Stimulated activated naive B cell treated with anti-CD40 and anti-IgM and Interleukin-4, amounts not matched to agents 10 μg/mL and 1 μg/mL and 100 μg/mL, for 72 hours (primary cell): ENCODE results near the gene B9D2.
A peak's percentile ranks its signal among the peaks of the same experiment; 100 is the strongest.

Experiments
- ATAC-seq, 2 donors: fragments of 150-1000 bp; cut with Tn5 transposase; replicated peaks; 2 replicates each; pipeline ENCODE4 v1.10.0; 2021; ENCODE audit warnings: moderate library complexity in 1 of 2
- DNase-seq: peaks from one replicate; pipeline ENCODE4 v3.0.0; 2021
- H3K27ac Mint-ChIP-seq: one replicate; pipeline ENCODE4 v1.8.0; 2022; ENCODE audit warnings: mild to moderate bottlenecking, mixed read lengths
- H3K27me3 Mint-ChIP-seq, 2 donors: one replicate each; pipeline ENCODE4 v1.8.0; 2022; ENCODE audit warnings: mixed read lengths in 2 of 2
- H3K36me3 Mint-ChIP-seq, 2 donors: one replicate each; pipeline ENCODE4 v1.8.0; 2022; ENCODE audit warnings: mixed read lengths in 2 of 2, mild to moderate bottlenecking in 1 of 2
- H3K4me1 Mint-ChIP-seq, 2 donors: one replicate each; pipeline ENCODE4 v1.8.0; 2022; ENCODE audit warnings: mixed read lengths in 2 of 2, mild to moderate bottlenecking in 1 of 2
- H3K4me3 Mint-ChIP-seq, 2 donors: one replicate each; pipeline ENCODE4 v1.8.0; 2022; ENCODE audit warnings: mild to moderate bottlenecking in 2 of 2, mixed read lengths in 2 of 2, moderate library complexity in 1 of 2
- H3K9me3 Mint-ChIP-seq, 2 donors: one replicate each; pipeline ENCODE4 v1.8.0; 2022; ENCODE audit warnings: mixed read lengths in 2 of 2, mild to moderate bottlenecking in 1 of 2

Gene B9D2

GRCh38 chr19:41309180-41310032 lies 54.5 kb downstream of the B9D2 start:
- H3K4me1 Mint-ChIP-seq, result peaks cover 36 to 61% of the 10 kb centered on the region in 2 donors
- H3K36me3 Mint-ChIP-seq, result peaks cover 27 to 59% of the 10 kb centered on the region in 2 donors
- H3K27ac Mint-ChIP-seq, result peak overlapping the region; percentile 99
- no peaks in the 10 kb centered on the region for H3K27me3 Mint-ChIP-seq
- H3K4me3 Mint-ChIP-seq, result peak overlapping the region; percentile 94 to 99
- peak; percentile 10 to 24 for ATAC-seq
- DNase-seq, result no peak
- no peaks in the 10 kb centered on the region for H3K9me3 Mint-ChIP-seq

GRCh38 chr19:41308450-41309179 lies 55.3 kb downstream of the B9D2 start:
- DNase-seq (peak; percentile 79), ATAC-seq (peak; percentile 54 to 58)
- Mint-ChIP-seq H3K27me3 (no peaks in the 10 kb centered on the region), H3K4me3 (peak overlapping the region; percentile 94 to 99), H3K36me3 (peaks cover 33 to 62% of the 10 kb centered on the region in 2 donors), H3K4me1 (peaks cover 38 to 67% of the 10 kb centered on the region in 2 donors), H3K9me3 (no peaks in the 10 kb centered on the region), H3K27ac (peak overlapping the region; percentile 99)

GRCh38 chr19:41307954-41308449 lies 55.9 kb downstream of the B9D2 start:
- peak overlapping the region; percentile 99 for H3K27ac Mint-ChIP-seq
- H3K27me3 Mint-ChIP-seq, result no peaks in the 10 kb centered on the region
- ATAC-seq (peak in 1 of 2 donors; percentile 9), DNase-seq (no peak)
- H3K4me3 Mint-ChIP-seq, result peak overlapping the region; percentile 94 to 99
- no peaks in the 10 kb centered on the region for H3K9me3 Mint-ChIP-seq
- peaks cover 33 to 64% of the 10 kb centered on the region in 2 donors for H3K4me1 Mint-ChIP-seq
- H3K36me3 Mint-ChIP-seq, result peaks cover 31 to 60% of the 10 kb centered on the region in 2 donors

GRCh38 chr19:41307090-41307875 lies 56.7 kb downstream of the B9D2 start:
- peak overlapping the region in 1 of 2 donors; percentile 26 for H3K4me3 Mint-ChIP-seq
- DNase-seq, result no peak

GRCh38 chr19:41305927-41306793 lies 57.8 kb downstream of the B9D2 start:
- H3K36me3 Mint-ChIP-seq, result peaks cover 36 to 59% of the 10 kb centered on the region in 2 donors
- H3K9me3 Mint-ChIP-seq, result no peaks in the 10 kb centered on the region
- DNase-seq (no peak), ATAC-seq (no peak)
- H3K4me1 Mint-ChIP-seq, result peaks cover 41 to 63% of the 10 kb centered on the region in 2 donors
- peak overlapping the region; percentile 86 for H3K27ac Mint-ChIP-seq
- no peak overlapping the region for H3K4me3 Mint-ChIP-seq
- no peaks in the 10 kb centered on the region for H3K27me3 Mint-ChIP-seq

More at GRCh38 chr19:41307090-41307875, 56.7 kb downstream of the B9D2 start:
- Mint-ChIP-seq H3K36me3 (peaks cover 32 to 57% of the 10 kb centered on the region in 2 donors), H3K9me3 (no peaks in the 10 kb centered on the region), H3K27ac (peak overlapping the region; percentile 99), H3K27me3 (no peaks in the 10 kb centered on the region), H3K4me1 (peaks cover 37 to 64% of the 10 kb centered on the region in 2 donors)
- ATAC-seq, result no peak

- Mint-ChIP-seq H3K27ac (peak overlapping the region; percentile 80), H3K27me3 (no peaks in the 10 kb centered on the region), H3K4me1 (peaks cover 40 to 69% of the 10 kb centered on the region in 2 donors), H3K9me3 (no peaks in the 10 kb centered on the region), H3K4me3 (no peak overlapping the region), H3K36me3 (peaks cover 44 to 59% of the 10 kb centered on the region in 2 donors)
- ATAC-seq (no peak), DNase-seq (no peak)
Measured at GRCh38 chr19:41304706-41305483, 59.1 kb downstream of the B9D2 start.
